HG03066 (cell line): ENCODE measurements around the gene PRSS56.
"Not testable (repeated sequence)": the region's sequence is repeated elsewhere in the genome, so short reads cannot be mapped to it uniquely, and the experiment has no call there.

Experiments used
- ATAC-seq: cut with Tn5 transposase; IDR thresholded peaks from one replicate; pipeline ENCODE4 v1.9.1; 2021; ENCODE audit warnings: low read depth; ENCODE audit not compliant: unreplicated experiment

The PRSS56 gene

GRCh38 chr2:232524771-232525170 is 4.6 kb downstream of the PRSS56 start:
- no peak for ATAC-seq

GRCh38 chr2:232525199-232525598 is 5.0 kb downstream of the PRSS56 start:
- no peak for ATAC-seq

GRCh38 chr2:232525791-232526371 is 5.7 kb downstream of the PRSS56 start, which contains the start of gene CHRND:
Gene CHRND, plus strand, starts transcription at chr2:232526160. Its CDS starts 56 bp downstream, at chr2:232526216.
- no peak for ATAC-seq

- ATAC-seq = no peak
Measured at GRCh38 chr2:232526372-232526941, 6.3 kb downstream of the PRSS56 start.

GRCh38 chr2:232527905-232528470 is 7.8 kb downstream of the PRSS56 start:
- ATAC-seq = no peak

- no peak for ATAC-seq
Measured at GRCh38 chr2:232528746-232529460, 8.7 kb downstream of the PRSS56 start.

- ATAC-seq = no peak
Measured at GRCh38 chr2:232529806-232530547, 9.8 kb downstream of the PRSS56 start.

GRCh38 chr2:232530626-232531260 is 10.6 kb downstream of the PRSS56 start:
- no peak for ATAC-seq

- ATAC-seq = no peak
Measured at GRCh38 chr2:232532419-232532818, 12.2 kb downstream of the PRSS56 start.

- ATAC-seq = not testable (repeated sequence)
Measured at GRCh38 chr2:232532821-232533220, 12.6 kb downstream of the PRSS56 start.

GRCh38 chr2:232533944-232534710 is 13.9 kb downstream of the PRSS56 start:
- no peak for ATAC-seq

- ATAC-seq = no peak
Measured at GRCh38 chr2:232534940-232535651, 14.9 kb downstream of the PRSS56 start.

GRCh38 chr2:232535761-232536530 is 15.8 kb downstream of the PRSS56 start:
- ATAC-seq = no peak

GRCh38 chr2:232537079-232537478 is 16.9 kb downstream of the PRSS56 start:
- ATAC-seq = no peak

- no peak for ATAC-seq
Measured at GRCh38 chr2:232537499-232537898, 17.3 kb downstream of the PRSS56 start.

GRCh38 chr2:232538671-232539070 is 18.5 kb downstream of the PRSS56 start:
- ATAC-seq = no peak

GRCh38 chr2:232539298-232540231 is 19.4 kb downstream of the PRSS56 start, which contains the start of gene CHRNG:
Gene CHRNG, plus strand, starts transcription at chr2:232539692. Its CDS starts 56 bp downstream, at chr2:232539748.
- no peak for ATAC-seq
